Esophagus mucosa (tissue), 1 donor: ENCODE measurements around the gene RUNX3. TPM values are rescaled to one million over a fixed set of nuclear protein-coding genes. Genes with fewer than 3 reads are reported as not detected.
A peak's percentile ranks its signal among the peaks of the same experiment; 100 is the strongest.

Source experiments
- ATAC-seq: fragments of 200-7000 bp; cut with Tn5 transposase; one replicate; pipeline ENCODE4 v1.9.1; 2020
- total RNA-seq: library from RNA; stranded (reverse); gene quantifications from one replicate; pipeline ENCODE4 v1.2.4, GENCODE V29; 2023
- donor health status: DM: yes; HTN: yes; CAD: no.

Gene RUNX3
- total RNA-seq, 1 donor from 2014 or later, result 1.6 TPM

GRCh38 chr1:24861821-24862727, 68.0 kb downstream of the RUNX3 start:
- peak; percentile 63 for ATAC-seq

GRCh38 chr1:24860841-24861240, 69.2 kb downstream of the RUNX3 start:
- ATAC-seq, result peak; percentile 21

GRCh38 chr1:24859063-24860010, 70.7 kb downstream of the RUNX3 start:
- ATAC-seq, result no peak

- no peak for ATAC-seq
Observed at GRCh38 chr1:24858277-24858676, 71.8 kb downstream of the RUNX3 start.

- no peak for ATAC-seq
Observed at GRCh38 chr1:24857507-24858133, 72.5 kb downstream of the RUNX3 start.

GRCh38 chr1:24856787-24857506, 73.1 kb downstream of the RUNX3 start:
- ATAC-seq, result no peak

GRCh38 chr1:24855474-24855873, 74.6 kb downstream of the RUNX3 start:
- no peak for ATAC-seq

- no peak for ATAC-seq
Observed at GRCh38 chr1:24853649-24854048, 76.4 kb downstream of the RUNX3 start.

GRCh38 chr1:24850328-24850920, 79.7 kb downstream of the RUNX3 start:
- ATAC-seq, result no peak

- no peak for ATAC-seq
Observed at GRCh38 chr1:24849672-24850295, 80.3 kb downstream of the RUNX3 start.

Other genes starting within 250 kb of the RUNX3 start
- 56.8 TPM for gene CLIC4, start 184.8 kb downstream of the RUNX3 start, total RNA-seq